ENCODE results near the gene PLEKHM3.

DNA sequence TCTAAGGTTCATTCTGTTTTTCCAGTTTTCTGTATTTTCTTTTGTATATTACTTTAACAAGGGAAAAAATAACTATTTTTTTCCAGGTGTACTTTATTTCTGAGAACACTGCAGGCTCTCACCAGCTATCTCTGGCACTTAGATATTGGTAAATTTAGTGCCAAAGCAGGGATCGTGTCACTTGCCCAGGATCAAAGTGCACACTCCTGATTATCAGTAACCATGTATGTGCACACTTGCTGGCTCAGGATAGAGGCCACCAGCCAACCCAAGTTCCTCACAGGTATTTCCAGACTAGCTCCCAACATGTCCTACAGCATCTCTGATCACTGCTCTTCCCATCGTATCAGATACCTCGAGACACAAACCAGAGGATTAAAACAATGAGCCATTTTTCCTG lies 249.9 kb downstream of the PLEKHM3 start:
- TF ChIP-seq FOSB (CRISPR knock-in tag; IDR thresholded peaks at IDR 0.05) (no peak), CTCF (IDR thresholded peaks at IDR 0.05) (no peak), MAZ (IDR thresholded peaks at IDR 0.05; ENCODE audit: borderline replicate concordance, low read depth, low read length) (no peak), CHD4 (IDR thresholded peaks at IDR 0.05; ENCODE audit: borderline replicate concordance) (no peak), CBX2 (IDR thresholded peaks at IDR 0.05; ENCODE audit: borderline replicate concordance, low read depth) (no peak), BHLHE40 (IDR thresholded peaks at IDR 0.05; ENCODE audit: low read depth, low read length) (no peak), KDM1A (IDR thresholded peaks at IDR 0.05; ENCODE audit: low read depth) (no peak), CEBPB (IDR thresholded peaks at IDR 0.05) (no peak), E2F6 (IDR thresholded peaks at IDR 0.05; ENCODE audit: borderline replicate concordance, low read depth) (no peak), CBX8 (IDR thresholded peaks at IDR 0.05) (no peak)
- TF ChIP-seq, protein P1, sequence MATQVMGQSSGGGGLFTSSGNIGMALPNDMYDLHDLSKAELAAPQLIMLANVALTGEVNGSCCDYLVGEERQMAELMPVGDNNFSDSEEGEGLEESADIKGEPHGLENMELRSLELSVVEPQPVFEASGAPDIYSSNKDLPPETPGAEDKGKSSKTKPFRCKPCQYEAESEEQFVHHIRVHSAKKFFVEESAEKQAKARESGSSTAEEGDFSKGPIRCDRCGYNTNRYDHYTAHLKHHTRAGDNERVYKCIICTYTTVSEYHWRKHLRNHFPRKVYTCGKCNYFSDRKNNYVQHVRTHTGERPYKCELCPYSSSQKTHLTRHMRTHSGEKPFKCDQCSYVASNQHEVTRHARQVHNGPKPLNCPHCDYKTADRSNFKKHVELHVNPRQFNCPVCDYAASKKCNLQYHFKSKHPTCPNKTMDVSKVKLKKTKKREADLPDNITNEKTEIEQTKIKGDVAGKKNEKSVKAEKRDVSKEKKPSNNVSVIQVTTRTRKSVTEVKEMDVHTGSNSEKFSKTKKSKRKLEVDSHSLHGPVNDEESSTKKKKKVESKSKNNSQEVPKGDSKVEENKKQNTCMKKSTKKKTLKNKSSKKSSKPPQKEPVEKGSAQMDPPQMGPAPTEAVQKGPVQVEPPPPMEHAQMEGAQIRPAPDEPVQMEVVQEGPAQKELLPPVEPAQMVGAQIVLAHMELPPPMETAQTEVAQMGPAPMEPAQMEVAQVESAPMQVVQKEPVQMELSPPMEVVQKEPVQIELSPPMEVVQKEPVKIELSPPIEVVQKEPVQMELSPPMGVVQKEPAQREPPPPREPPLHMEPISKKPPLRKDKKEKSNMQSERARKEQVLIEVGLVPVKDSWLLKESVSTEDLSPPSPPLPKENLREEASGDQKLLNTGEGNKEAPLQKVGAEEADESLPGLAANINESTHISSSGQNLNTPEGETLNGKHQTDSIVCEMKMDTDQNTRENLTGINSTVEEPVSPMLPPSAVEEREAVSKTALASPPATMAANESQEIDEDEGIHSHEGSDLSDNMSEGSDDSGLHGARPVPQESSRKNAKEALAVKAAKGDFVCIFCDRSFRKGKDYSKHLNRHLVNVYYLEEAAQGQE (IDR thresholded peaks at IDR 0.05), result no peak
- TF ChIP-seq, protein P2, sequence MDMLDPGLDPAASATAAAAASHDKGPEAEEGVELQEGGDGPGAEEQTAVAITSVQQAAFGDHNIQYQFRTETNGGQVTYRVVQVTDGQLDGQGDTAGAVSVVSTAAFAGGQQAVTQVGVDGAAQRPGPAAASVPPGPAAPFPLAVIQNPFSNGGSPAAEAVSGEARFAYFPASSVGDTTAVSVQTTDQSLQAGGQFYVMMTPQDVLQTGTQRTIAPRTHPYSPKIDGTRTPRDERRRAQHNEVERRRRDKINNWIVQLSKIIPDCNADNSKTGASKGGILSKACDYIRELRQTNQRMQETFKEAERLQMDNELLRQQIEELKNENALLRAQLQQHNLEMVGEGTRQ (IDR thresholded peaks at IDR 0.05), result no peak

All from A549 (cell line).